ENCODE measurements around the gene KLK6.

GRCh38 chr19:50932018-50932689, 37.2 kb downstream of the KLK6 start:
- TF ChIP-seq CTCF (IDR thresholded peaks at IDR 0.05) = no peak
- peak; percentile 25 to 46 for TF ChIP-seq POLR2AphosphoS5 (IDR thresholded peaks at IDR 0.05; ENCODE audit: insufficient read depth in 1 of 2, low read depth in 1 of 2)
